Activated B cell treated with CpG ODN at 0.5 μM for 24 hours (primary cell): ENCODE results near the gene SIDT1. TPM values are rescaled to one million over a fixed set of nuclear protein-coding genes. Genes with fewer than 3 reads are reported as not detected.
A peak's percentile ranks its signal among the peaks of the same experiment; 100 is the strongest.

ENCODE experiments used
- ATAC-seq: fragments of 200-7000 bp; cut with Tn5 transposase; one replicate; pipeline ENCODE4 v1.10.0; 2021; ENCODE audit warnings: low read depth, mild to moderate bottlenecking, moderate library complexity
- CTCF ChIA-PET: fragments of 350-600 bp; sonication (Branson Sonifier 250); formaldehyde crosslinking; loops from one replicate; lab custom pipeline; 2021; ENCODE audit warnings: antibody characterized with exemption; lab: Charles Lee
- POLR2A ChIA-PET: fragments of 350-600 bp; sonication (Branson Sonifier 250); formaldehyde crosslinking; loops from one replicate; lab custom pipeline; 2021; ENCODE audit warnings: antibody characterized with exemption; lab: Charles Lee
- DNase-seq: peaks from one replicate; pipeline ENCODE4 v3.0.0; 2022
- H3K27ac Mint-ChIP-seq: one replicate; pipeline ENCODE4 v1.8.0; 2020; ENCODE audit warnings: mixed read lengths
- H3K27me3 Mint-ChIP-seq: one replicate; pipeline ENCODE4 v1.8.0; 2021; ENCODE audit warnings: mixed read lengths
- H3K36me3 Mint-ChIP-seq: one replicate; pipeline ENCODE4 v1.8.0; 2021; ENCODE audit warnings: low read depth, mixed read lengths
- H3K4me1 Mint-ChIP-seq: one replicate; pipeline ENCODE4 v1.8.0; 2021; ENCODE audit warnings: mixed read lengths
- H3K4me3 Mint-ChIP-seq: one replicate; pipeline ENCODE4 v1.8.0; 2020; ENCODE audit warnings: mild to moderate bottlenecking, mixed read lengths
- H3K9me3 Mint-ChIP-seq: one replicate; pipeline ENCODE4 v1.8.0; 2020; ENCODE audit warnings: mixed read lengths
- intact Hi-C: fragments of 100-400 bp; cut with micrococcal nuclease; formaldehyde crosslinking; loops from one replicate; pipeline ENCODE4 v1.15.1; 2024
- total RNA-seq: library from RNA; stranded (reverse); gene quantifications from 2 replicates; pipeline ENCODE4 v1.2.3, GENCODE V29; 2022
- TF ChIP-seq, protein P1 (sequence below): fragments of 200-600 bp; IDR thresholded peaks from one replicate; pipeline ENCODE4 v1.8.0; 2022; ENCODE audit warnings: antibody characterized with exemption, mild to moderate bottlenecking

SIDT1 gene
- total RNA-seq, 1 donor from 2014 or later = 44.9 TPM

- H3K4me1 Mint-ChIP-seq = peaks cover 49% of the 10 kb centered on the region
- TF ChIP-seq, protein P1, sequence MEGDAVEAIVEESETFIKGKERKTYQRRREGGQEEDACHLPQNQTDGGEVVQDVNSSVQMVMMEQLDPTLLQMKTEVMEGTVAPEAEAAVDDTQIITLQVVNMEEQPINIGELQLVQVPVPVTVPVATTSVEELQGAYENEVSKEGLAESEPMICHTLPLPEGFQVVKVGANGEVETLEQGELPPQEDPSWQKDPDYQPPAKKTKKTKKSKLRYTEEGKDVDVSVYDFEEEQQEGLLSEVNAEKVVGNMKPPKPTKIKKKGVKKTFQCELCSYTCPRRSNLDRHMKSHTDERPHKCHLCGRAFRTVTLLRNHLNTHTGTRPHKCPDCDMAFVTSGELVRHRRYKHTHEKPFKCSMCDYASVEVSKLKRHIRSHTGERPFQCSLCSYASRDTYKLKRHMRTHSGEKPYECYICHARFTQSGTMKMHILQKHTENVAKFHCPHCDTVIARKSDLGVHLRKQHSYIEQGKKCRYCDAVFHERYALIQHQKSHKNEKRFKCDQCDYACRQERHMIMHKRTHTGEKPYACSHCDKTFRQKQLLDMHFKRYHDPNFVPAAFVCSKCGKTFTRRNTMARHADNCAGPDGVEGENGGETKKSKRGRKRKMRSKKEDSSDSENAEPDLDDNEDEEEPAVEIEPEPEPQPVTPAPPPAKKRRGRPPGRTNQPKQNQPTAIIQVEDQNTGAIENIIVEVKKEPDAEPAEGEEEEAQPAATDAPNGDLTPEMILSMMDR = no peak
Observed at GRCh38 chr3:113536627-113537101, 4.3 kb downstream of the SIDT1 start.

GRCh38 chr3:113537155-113537554, 4.8 kb downstream of the SIDT1 start:
- Mint-ChIP-seq H3K27ac (no peak overlapping the region), H3K4me3 (no peak overlapping the region), H3K27me3 (no peaks in the 10 kb centered on the region), H3K9me3 (no peaks in the 10 kb centered on the region), H3K36me3 (peaks cover 47% of the 10 kb centered on the region), H3K4me1 (peaks cover 44% of the 10 kb centered on the region)
- DNase-seq (no peak), ATAC-seq (no peak)
- POLR2A ChIA-PET = interaction anchor here (1.2 kb wide), 1 partner anchor 22 kb away, joined by 4 read pairs; the partner anchor contains the start of gene SPICE1
- intact Hi-C loops = no loop called here
- CTCF ChIA-PET = interaction anchor here (0.6 kb wide), 1 partner anchor 15 kb away, joined by 3 read pairs; no protein-coding TSS in a partner anchor
- TF ChIP-seq, protein P1 = no peak

More at GRCh38 chr3:113536627-113537101, 4.3 kb downstream of the SIDT1 start:
- POLR2A ChIA-PET = interaction anchor here (0.7 to 1.2 kb wide), 3 partner anchors 16 to 22 kb away, joined by 3 to 4 read pairs (median 3); partner anchors contain the start of gene SPICE1
- CTCF ChIA-PET = interaction anchor here (0.6 to 1.0 kb wide), 2 partner anchors 13 to 15 kb away, joined by 3 read pairs; no protein-coding TSS in a partner anchor
- peaks cover 48% of the 10 kb centered on the region for H3K36me3 Mint-ChIP-seq
- no peak for DNase-seq
- H3K27me3 Mint-ChIP-seq = no peaks in the 10 kb centered on the region
- H3K9me3 Mint-ChIP-seq = no peaks in the 10 kb centered on the region
- peak overlapping the region; percentile 42 for H3K27ac Mint-ChIP-seq
- no peak overlapping the region for H3K4me3 Mint-ChIP-seq
- intact Hi-C loops = no loop called here
- no peak for ATAC-seq

DNA sequence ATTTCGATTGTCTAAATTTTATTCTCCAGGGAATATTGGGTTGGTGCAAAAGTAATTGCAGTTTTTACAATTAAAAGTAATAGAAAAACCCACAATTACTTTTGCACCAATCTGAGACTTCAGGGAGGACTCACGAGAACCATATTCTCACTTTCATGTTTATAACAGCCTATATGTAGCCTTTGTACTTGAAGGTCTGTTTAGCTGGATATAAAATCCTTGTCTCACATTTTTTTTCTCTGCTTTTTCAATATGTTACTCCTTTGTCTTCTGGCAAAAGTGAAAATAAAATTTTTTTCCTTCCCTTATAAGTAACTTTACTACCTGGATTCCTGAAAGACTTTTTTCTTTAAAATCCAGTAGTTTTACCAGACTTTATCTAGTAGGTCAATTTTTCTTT, 9.2 kb downstream of the SIDT1 start:
- ChIA-PET POLR2A (no interaction called here), CTCF (no interaction called here)
- no peaks in the 10 kb centered on the region for H3K27me3 Mint-ChIP-seq
- TF ChIP-seq, protein P1 = no peak
- intact Hi-C loops = no loop called here
- no peak overlapping the region for H3K4me3 Mint-ChIP-seq
- no peaks in the 10 kb centered on the region for H3K9me3 Mint-ChIP-seq
- peaks cover 26% of the 10 kb centered on the region for H3K4me1 Mint-ChIP-seq
- DNase-seq (no peak), ATAC-seq (no peak)
- no peak overlapping the region for H3K27ac Mint-ChIP-seq
- peaks cover 46% of the 10 kb centered on the region for H3K36me3 Mint-ChIP-seq

- Mint-ChIP-seq H3K27ac (peak overlapping the region; percentile 21), H3K4me1 (peaks cover 29% of the 10 kb centered on the region)
- CTCF ChIA-PET = no interaction called here
Observed at GRCh38 chr3:113545594-113545993, 13.2 kb downstream of the SIDT1 start.

DNA sequence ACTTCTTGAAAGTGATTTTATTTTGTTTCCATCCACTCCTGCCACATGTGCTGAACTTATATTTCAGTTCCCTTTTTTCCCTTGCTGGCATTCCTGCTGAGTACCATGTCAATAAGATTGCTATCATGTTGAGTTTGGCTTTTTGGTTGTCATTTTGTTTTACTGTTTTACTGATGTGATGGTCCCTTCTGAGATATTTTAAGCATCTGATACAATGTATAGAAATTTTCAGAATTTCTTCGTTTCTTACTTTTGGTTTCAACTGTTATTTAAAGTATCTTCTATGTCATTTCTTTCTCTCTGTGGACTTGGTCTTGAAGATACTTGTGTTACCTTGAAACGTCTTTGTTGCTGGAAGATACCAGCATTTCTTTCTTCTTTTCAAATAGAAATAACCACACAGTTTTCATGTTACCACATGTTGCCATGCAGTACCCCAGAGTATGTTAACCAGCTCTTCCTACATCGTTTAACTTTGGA, 14.1 kb downstream of the SIDT1 start:
- POLR2A ChIA-PET = interaction anchor here (0.6 to 1.1 kb wide), 3 partner anchors 12 to 106 kb away, joined by 3 to 9 read pairs (median 5); no protein-coding TSS in a partner anchor
- CTCF ChIA-PET = interaction anchor here (1.2 to 1.3 kb wide), 2 partner anchors 31 to 53 kb away, joined by 3 to 7 read pairs; no protein-coding TSS in a partner anchor
- DNase-seq (no peak), ATAC-seq (peak; percentile 34)
- intact Hi-C loops = loop anchor here (1.0 kb wide), 1 partner anchor 14 kb away; the partner anchor contains the start of gene SIDT1
- Mint-ChIP-seq H3K36me3 (peaks cover 26% of the 10 kb centered on the region), H3K27ac (peak overlapping the region; percentile 5), H3K27me3 (no peaks in the 10 kb centered on the region), H3K4me1 (peaks cover 29% of the 10 kb centered on the region), H3K4me3 (peak overlapping the region; percentile 16), H3K9me3 (no peaks in the 10 kb centered on the region)
- TF ChIP-seq, protein P1 = no peak

More at GRCh38 chr3:113545594-113545993, 13.2 kb downstream of the SIDT1 start:
- intact Hi-C loops = no loop called here
- no peak overlapping the region for H3K4me3 Mint-ChIP-seq
- peaks cover 26% of the 10 kb centered on the region for H3K36me3 Mint-ChIP-seq
- TF ChIP-seq, protein P1 = no peak
- POLR2A ChIA-PET = no interaction called here
- H3K27me3 Mint-ChIP-seq = no peaks in the 10 kb centered on the region
- DNase-seq (no peak), ATAC-seq (no peak)
- H3K9me3 Mint-ChIP-seq = no peaks in the 10 kb centered on the region
